ENCODE measurements around the gene MYBPH.

The MYBPH gene

DNA sequence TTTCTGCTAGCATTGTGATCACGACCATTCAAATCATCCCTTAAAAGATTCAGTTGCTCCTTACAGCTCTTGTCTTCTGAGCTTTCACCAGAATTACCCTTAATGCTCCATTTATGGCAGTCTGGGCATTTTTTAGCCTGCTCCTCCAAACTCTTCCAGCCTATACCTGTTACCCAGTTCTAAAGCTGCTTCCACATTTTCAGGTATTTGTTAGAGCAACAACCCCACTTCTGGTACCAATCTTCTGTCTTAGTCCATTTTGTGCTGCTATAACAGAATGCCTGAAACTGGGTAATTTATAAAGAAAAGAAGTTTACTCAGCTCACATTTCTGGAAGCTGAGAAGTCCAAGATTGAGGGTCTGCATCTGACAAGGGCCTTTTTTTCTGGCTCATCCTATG is 17.2 kb downstream of the MYBPH start:
- no peak overlapping the region for H3K4me2 ChIP-seq (ENCODE audit: low read depth, low read length, poor library complexity, severe bottlenecking)
- no peaks in the 10 kb centered on the region for H4K20me1 ChIP-seq (ENCODE audit: insufficient read depth, low read length, poor library complexity, severe bottlenecking)
- no peaks in the 10 kb centered on the region for H3F3A ChIP-seq (ENCODE audit: low read depth)
- H3K4me1 ChIP-seq (ENCODE audit: insufficient read depth, low read length, poor library complexity, severe bottlenecking), result peaks cover 8% of the 10 kb centered on the region
- no peak overlapping the region for H3K4me3 ChIP-seq (ENCODE audit: low read length, poor library complexity, severe bottlenecking)
- no peak for TF ChIP-seq EZH2phosphoT487 (IDR thresholded peaks at IDR 0.05; ENCODE audit: borderline replicate concordance)
- TF ChIP-seq, protein P1, sequence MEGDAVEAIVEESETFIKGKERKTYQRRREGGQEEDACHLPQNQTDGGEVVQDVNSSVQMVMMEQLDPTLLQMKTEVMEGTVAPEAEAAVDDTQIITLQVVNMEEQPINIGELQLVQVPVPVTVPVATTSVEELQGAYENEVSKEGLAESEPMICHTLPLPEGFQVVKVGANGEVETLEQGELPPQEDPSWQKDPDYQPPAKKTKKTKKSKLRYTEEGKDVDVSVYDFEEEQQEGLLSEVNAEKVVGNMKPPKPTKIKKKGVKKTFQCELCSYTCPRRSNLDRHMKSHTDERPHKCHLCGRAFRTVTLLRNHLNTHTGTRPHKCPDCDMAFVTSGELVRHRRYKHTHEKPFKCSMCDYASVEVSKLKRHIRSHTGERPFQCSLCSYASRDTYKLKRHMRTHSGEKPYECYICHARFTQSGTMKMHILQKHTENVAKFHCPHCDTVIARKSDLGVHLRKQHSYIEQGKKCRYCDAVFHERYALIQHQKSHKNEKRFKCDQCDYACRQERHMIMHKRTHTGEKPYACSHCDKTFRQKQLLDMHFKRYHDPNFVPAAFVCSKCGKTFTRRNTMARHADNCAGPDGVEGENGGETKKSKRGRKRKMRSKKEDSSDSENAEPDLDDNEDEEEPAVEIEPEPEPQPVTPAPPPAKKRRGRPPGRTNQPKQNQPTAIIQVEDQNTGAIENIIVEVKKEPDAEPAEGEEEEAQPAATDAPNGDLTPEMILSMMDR (conservative IDR thresholded peaks at IDR 0.05; ENCODE audit: low read length), result no peak
- H2AFZ ChIP-seq (ENCODE audit: low read length), result no peak overlapping the region
- H3K9ac ChIP-seq (ENCODE audit: low read depth, low read length, poor library complexity, severe bottlenecking), result no peak overlapping the region
- H3K27me3 ChIP-seq (ENCODE audit: insufficient read depth, low read length, poor library complexity, severe bottlenecking), result no peaks in the 10 kb centered on the region
- H3K79me2 ChIP-seq (ENCODE audit: insufficient read depth, low read length), result no peaks in the 10 kb centered on the region
- H3K36me3 ChIP-seq (ENCODE audit: insufficient read depth, low read length), result no peaks in the 10 kb centered on the region
- no peaks in the 10 kb centered on the region for H3K9me3 ChIP-seq (ENCODE audit: insufficient read depth, low read depth, low read length)
- H3K9me2 ChIP-seq (replicated peaks; ENCODE audit: low read depth, low read length), result no peaks in the 10 kb centered on the region

DNA sequence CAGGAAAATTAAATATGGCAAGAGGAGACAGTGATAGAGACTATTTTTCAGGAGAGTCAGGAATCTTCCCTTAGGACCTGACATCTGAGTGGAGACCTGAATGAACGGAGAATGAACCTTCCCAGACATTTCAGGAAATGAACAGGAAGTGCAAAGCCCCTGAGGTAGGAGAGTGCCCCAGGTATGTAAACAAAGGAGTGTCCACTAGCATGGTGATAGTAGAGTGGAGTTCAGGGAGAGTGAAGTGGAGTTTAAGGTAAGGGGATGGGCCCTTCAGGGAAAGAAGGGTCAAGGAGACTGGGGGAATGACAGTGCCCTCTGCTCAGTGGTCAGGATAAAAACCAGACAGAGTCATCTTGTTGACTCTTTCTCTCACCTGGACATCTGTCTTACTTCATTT is 19.3 kb downstream of the MYBPH start:
- no peaks in the 10 kb centered on the region for H3K9me2 ChIP-seq (replicated peaks; ENCODE audit: low read depth, low read length)
- peaks cover 23% of the 10 kb centered on the region for H3K4me1 ChIP-seq (ENCODE audit: insufficient read depth, low read length, poor library complexity, severe bottlenecking)
- H3K27me3 ChIP-seq (ENCODE audit: insufficient read depth, low read length, poor library complexity, severe bottlenecking), result no peaks in the 10 kb centered on the region
- no peaks in the 10 kb centered on the region for H3K79me2 ChIP-seq (ENCODE audit: insufficient read depth, low read length)
- no peaks in the 10 kb centered on the region for H3K36me3 ChIP-seq (ENCODE audit: insufficient read depth, low read length)
- no peak for TF ChIP-seq EZH2phosphoT487 (IDR thresholded peaks at IDR 0.05; ENCODE audit: borderline replicate concordance)
- TF ChIP-seq, protein P1 (conservative IDR thresholded peaks at IDR 0.05; ENCODE audit: low read length), result no peak
- no peaks in the 10 kb centered on the region for H3F3A ChIP-seq (ENCODE audit: low read depth)
- no peaks in the 10 kb centered on the region for H4K20me1 ChIP-seq (ENCODE audit: insufficient read depth, low read length, poor library complexity, severe bottlenecking)
- no peak overlapping the region for H3K4me3 ChIP-seq (ENCODE audit: low read length, poor library complexity, severe bottlenecking)
- H3K4me2 ChIP-seq (ENCODE audit: low read depth, low read length, poor library complexity, severe bottlenecking), result no peak overlapping the region
- H3K9me3 ChIP-seq (ENCODE audit: insufficient read depth, low read depth, low read length), result no peaks in the 10 kb centered on the region
- H3K9ac ChIP-seq (ENCODE audit: low read depth, low read length, poor library complexity, severe bottlenecking), result no peak overlapping the region
- no peak overlapping the region for H2AFZ ChIP-seq (ENCODE audit: low read length)

DNA sequence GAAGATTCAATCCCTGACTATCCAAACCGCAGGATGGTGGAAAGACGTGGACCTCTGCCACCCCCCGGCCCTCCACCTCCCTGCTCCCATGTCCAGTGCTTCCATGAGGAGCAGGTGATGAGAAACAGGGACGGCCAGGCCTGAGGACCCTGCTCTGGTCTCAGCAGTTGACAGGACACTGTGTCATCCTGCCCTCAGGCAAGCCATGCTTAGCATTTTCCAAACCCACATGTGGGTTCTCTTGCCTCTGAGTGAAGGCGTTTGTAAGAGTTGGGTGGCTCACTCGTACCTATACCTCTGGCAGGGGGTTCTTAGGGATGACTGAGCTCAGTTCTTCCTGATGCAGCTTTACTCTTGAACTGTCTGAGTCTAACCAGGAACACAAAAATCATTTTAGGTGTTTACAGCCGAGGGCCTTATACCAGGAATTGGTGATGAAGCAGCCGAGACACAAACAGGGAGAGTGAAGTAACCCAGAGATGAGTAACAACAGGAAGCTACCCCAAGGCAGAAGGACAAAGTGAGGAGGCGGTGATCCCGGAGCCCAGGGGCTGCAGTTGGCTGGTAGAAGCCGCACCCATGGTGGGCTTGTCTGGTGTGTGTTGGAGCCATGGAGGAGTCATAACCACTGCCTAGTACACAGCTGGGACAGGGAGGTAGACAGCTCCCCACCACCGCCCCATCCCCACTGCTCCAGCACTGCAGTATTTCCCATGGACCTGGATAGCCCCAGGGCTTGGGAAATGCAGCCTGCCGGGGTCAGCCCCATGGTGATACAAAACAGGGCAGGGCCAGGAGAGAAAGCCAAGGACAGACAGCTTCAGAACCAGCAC is 21.4 kb downstream of the MYBPH start:
- Histone ChIP-seq H3K4me1 (ENCODE audit: insufficient read depth, low read length, poor library complexity, severe bottlenecking) (peaks cover 29% of the 10 kb centered on the region), H4K20me1 (ENCODE audit: insufficient read depth, low read length, poor library complexity, severe bottlenecking) (no peaks in the 10 kb centered on the region), H3K4me3 (ENCODE audit: low read length, poor library complexity, severe bottlenecking) (no peak overlapping the region), H3K27me3 (ENCODE audit: insufficient read depth, low read length, poor library complexity, severe bottlenecking) (no peaks in the 10 kb centered on the region), H3K9ac (ENCODE audit: low read depth, low read length, poor library complexity, severe bottlenecking) (no peak overlapping the region), H3K9me2 (replicated peaks; ENCODE audit: low read depth, low read length) (no peaks in the 10 kb centered on the region), H3F3A (ENCODE audit: low read depth) (no peaks in the 10 kb centered on the region), H3K36me3 (ENCODE audit: insufficient read depth, low read length) (no peaks in the 10 kb centered on the region), H3K9me3 (ENCODE audit: insufficient read depth, low read depth, low read length) (no peaks in the 10 kb centered on the region), H2AFZ (ENCODE audit: low read length) (no peak overlapping the region), H3K79me2 (ENCODE audit: insufficient read depth, low read length) (no peaks in the 10 kb centered on the region), H3K4me2 (ENCODE audit: low read depth, low read length, poor library complexity, severe bottlenecking) (peak overlapping the region; percentile 58)
- TF ChIP-seq, protein P1 (conservative IDR thresholded peaks at IDR 0.05; ENCODE audit: low read length), result no peak
- no peak for TF ChIP-seq EZH2phosphoT487 (IDR thresholded peaks at IDR 0.05; ENCODE audit: borderline replicate concordance)
